Spleen (tissue), 7 donors: ENCODE measurements around the gene ATP5F1D.

Experiments used
- CTCF ChIP-seq, 11 experiments: fragments of 200-600 bp in 7 of 11; fragments of 450-650 bp in 4 of 11; sonication (generic) in 4 of 11; IDR thresholded peaks in 8 of 11; conservative IDR thresholded peaks in 3 of 11; 1 replicate in 7 of 11; 2 replicates in 4 of 11; pipeline versions ENCODE4 v1.4.0 to v1.8.0; 2016 to 2021; ENCODE audit warnings: antibody characterized with exemption in 11 of 11, inconsistent platforms in 4 of 11, mild to moderate bottlenecking in 1 of 11
- POLR2A ChIP-seq, 3 donors: fragments of 450-650 bp; IDR thresholded peaks; one replicate each; pipeline ENCODE4 v1.5.1; 2017; ENCODE audit warnings: antibody characterized with exemption in 3 of 3, mild to moderate bottlenecking in 1 of 3
- donor health status: DM: no; HTN: no; CAD: no; lungs with moderate emphysema.
- donor health status: DM: no; HTN: no; CAD: no.
- donor health status: DM: no; HTN: no; CAD: no.

- TF ChIP-seq CTCF (IDR thresholded peaks at IDR 0.05 in 8 of 11, conservative IDR thresholded peaks at IDR 0.05 in 3 of 11), result no peak
- no peak for TF ChIP-seq POLR2A (IDR thresholded peaks at IDR 0.05)
Observed at GRCh38 chr19:1247748-1248138, 6.2 kb downstream of the ATP5F1D start.
